Spleen (tissue), 11 donors: ENCODE results near the gene TMEM141. TPM values are rescaled to one million over a fixed set of nuclear protein-coding genes. Genes with fewer than 3 reads are reported as not detected.

Source experiments
- DNase-seq: peaks from one replicate; pipeline ENCODE4 v3.0.0-alpha.2; 2020
- H3K27ac ChIP-seq, 8 donors: fragments of 200-600 bp; sonication (generic) in 7 of 8; 1 replicate in 4 of 8; 2 replicates in 4 of 8; pipeline versions ENCODE4 v1.5.0 to v1.8.0; 2016 to 2021; ENCODE audit warnings: inconsistent platforms in 4 of 8, mild to moderate bottlenecking in 4 of 8, moderate library complexity in 1 of 8
- H3K27me3 ChIP-seq, 7 donors: fragments of 200-600 bp; sonication (generic) in 6 of 7; replicated peaks in 1 of 7; 1 replicate in 4 of 7; 2 replicates in 3 of 7; pipeline versions ENCODE4 v1.5.0 to v1.8.0; 2016 to 2021; ENCODE audit warnings: inconsistent platforms in 3 of 7, mild to moderate bottlenecking in 1 of 7
- H3K36me3 ChIP-seq, 6 donors: fragments of 200-600 bp; sonication (generic) in 5 of 6; 1 replicate in 4 of 6; 2 replicates in 2 of 6; pipeline versions ENCODE4 v1.5.0 to v1.8.0; 2016 to 2021; ENCODE audit warnings: inconsistent platforms in 2 of 6
- H3K4me1 ChIP-seq, 6 donors: fragments of 200-600 bp; sonication (generic) in 5 of 6; 1 replicate in 3 of 6; 2 replicates in 3 of 6; pipeline versions ENCODE4 v1.5.0 to v1.8.0; 2016 to 2021; ENCODE audit warnings: inconsistent platforms in 3 of 6
- H3K4me3 ChIP-seq, 8 donors: fragments of 200-600 bp; sonication (generic) in 7 of 8; 1 replicate in 4 of 8; 2 replicates in 4 of 8; pipeline versions ENCODE4 v1.5.0 to v1.8.0; 2016 to 2021; ENCODE audit warnings: inconsistent platforms in 4 of 8, mild to moderate bottlenecking in 4 of 8, moderate library complexity in 2 of 8
- H3K9me3 ChIP-seq, 8 donors: fragments of 200-600 bp; sonication (generic) in 7 of 8; 1 replicate in 4 of 8; 2 replicates in 4 of 8; pipeline versions ENCODE4 v1.5.0 to v1.8.0; 2016 to 2021; ENCODE audit warnings: inconsistent platforms in 4 of 8
- POLR2A ChIP-seq, 3 donors: fragments of 450-650 bp; IDR thresholded peaks; one replicate each; pipeline ENCODE4 v1.5.1; 2017; ENCODE audit warnings: antibody characterized with exemption in 3 of 3, mild to moderate bottlenecking in 1 of 3
- POLR2AphosphoS5 ChIP-seq, 3 donors: sonication (generic); formaldehyde crosslinking; IDR thresholded peaks; one replicate each; pipeline ENCODE4 v1.5.1; 2017; ENCODE audit warnings: antibody characterized with exemption in 3 of 3
- WGBS, 5 donors: extraction: QIAGEN DNeasy Blood & Tissue Kit in 3 of 5; methylation state at CpG; one replicate each; pipeline versions ENCODE4 v1.1.5 to v1.1.7; 2013 to 2018; 5-methylcytosine and 5-hydroxymethylcytosine counted together
- intact Hi-C: fragments of 100-400 bp; cut with DNase I; formaldehyde crosslinking; loops from one replicate; pipeline ENCODE4 v1.15.0; 2023; ENCODE audit warnings: low total_unique reads
- polyA plus RNA-seq, 3 donors: library from polyadenylated mRNA; stranded (reverse); fragments of 200-250 nt; gene quantifications; one replicate each; pipeline ENCODE4 v1.2.1, GENCODE V29; 2013
- total RNA-seq, 7 donors: library from RNA; depleted of rRNA in 3 of 7; stranded (reverse); fragments of >200 nt in 3 of 7; fragmentation: NEBNext Ultra II Directional in 4 of 7; extraction: Animal tissue kit (Norgen Biotek cat#: 25700) in 4 of 7; gene quantifications; one replicate each; pipeline versions ENCODE4 v1.1.0 to v1.2.1, GENCODE V29; 2016 to 2021
- TF ChIP-seq, protein P1 (sequence below), 11 experiments: fragments of 200-600 bp in 7 of 11; fragments of 450-650 bp in 4 of 11; sonication (generic) in 4 of 11; IDR thresholded peaks in 8 of 11; conservative IDR thresholded peaks in 3 of 11; 1 replicate in 7 of 11; 2 replicates in 4 of 11; pipeline versions ENCODE4 v1.4.0 to v1.8.0; 2016 to 2021; ENCODE audit warnings: antibody characterized with exemption in 11 of 11, inconsistent platforms in 4 of 11, mild to moderate bottlenecking in 1 of 11
- donor health status: healthy with polysubstance abuse.
- donor health status: DM: no; HTN: no; CAD: no; lungs with moderate emphysema.
- donor health status: DM: no; HTN: no; CAD: no.
- donor health status: Bipolar disorder and iron deficiency.
- donor health status: healthy.
- donor health status: DM: no; HTN: no; CAD: no.
- donor health status: DM: yes; HTN: yes; CAD: no.

Gene TMEM141
- total and polyA plus RNA-seq, 10 donors: 32.1 to 92.8 (median 45.7) TPM

DNA sequence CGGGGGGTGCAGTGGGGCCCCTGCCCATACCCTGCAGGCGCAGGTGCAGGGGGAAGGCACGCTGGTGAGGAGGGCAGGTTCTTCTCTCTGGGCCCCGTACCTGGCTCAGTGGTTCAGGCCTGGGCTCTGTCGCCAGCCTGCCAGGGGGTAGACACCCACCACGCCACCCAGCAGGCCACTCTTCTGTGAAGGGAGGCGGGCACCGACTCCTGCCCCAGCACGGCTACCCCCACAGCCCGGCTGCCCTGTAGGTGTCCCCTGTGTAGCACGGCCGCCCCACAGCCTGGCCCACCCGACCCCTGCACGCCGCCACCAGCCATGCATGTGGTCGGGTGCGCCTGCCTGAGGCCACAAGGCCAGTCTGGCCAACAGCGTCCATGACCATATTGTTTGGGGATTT, 44.5 kb upstream of the TMEM141 start:
- 87 to 94% (median 91%) methylated on average over 3 to 18 of the region's 18 CpGs for WGBS, 5 donors
- Histone ChIP-seq H3K4me1 (peaks cover 16 to 73% (median 36%) of the 10 kb centered on the region in 6 donors), H3K4me3 (no peak overlapping the region), H3K27me3 (peaks cover 0 to 35% (median 16%) of the 10 kb centered on the region in 7 donors), H3K9me3 (peaks cover 0 to 10% (median 7%) of the 10 kb centered on the region in 8 donors), H3K27ac (no peak overlapping the region), H3K36me3 (no peaks in the 10 kb centered on the region)
- no peak for DNase-seq
- TF ChIP-seq POLR2AphosphoS5 (IDR thresholded peaks at IDR 0.05) (no peak), POLR2A (IDR thresholded peaks at IDR 0.05) (no peak)
- TF ChIP-seq, protein P1, sequence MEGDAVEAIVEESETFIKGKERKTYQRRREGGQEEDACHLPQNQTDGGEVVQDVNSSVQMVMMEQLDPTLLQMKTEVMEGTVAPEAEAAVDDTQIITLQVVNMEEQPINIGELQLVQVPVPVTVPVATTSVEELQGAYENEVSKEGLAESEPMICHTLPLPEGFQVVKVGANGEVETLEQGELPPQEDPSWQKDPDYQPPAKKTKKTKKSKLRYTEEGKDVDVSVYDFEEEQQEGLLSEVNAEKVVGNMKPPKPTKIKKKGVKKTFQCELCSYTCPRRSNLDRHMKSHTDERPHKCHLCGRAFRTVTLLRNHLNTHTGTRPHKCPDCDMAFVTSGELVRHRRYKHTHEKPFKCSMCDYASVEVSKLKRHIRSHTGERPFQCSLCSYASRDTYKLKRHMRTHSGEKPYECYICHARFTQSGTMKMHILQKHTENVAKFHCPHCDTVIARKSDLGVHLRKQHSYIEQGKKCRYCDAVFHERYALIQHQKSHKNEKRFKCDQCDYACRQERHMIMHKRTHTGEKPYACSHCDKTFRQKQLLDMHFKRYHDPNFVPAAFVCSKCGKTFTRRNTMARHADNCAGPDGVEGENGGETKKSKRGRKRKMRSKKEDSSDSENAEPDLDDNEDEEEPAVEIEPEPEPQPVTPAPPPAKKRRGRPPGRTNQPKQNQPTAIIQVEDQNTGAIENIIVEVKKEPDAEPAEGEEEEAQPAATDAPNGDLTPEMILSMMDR (IDR thresholded peaks at IDR 0.05 in 8 of 11, conservative IDR thresholded peaks at IDR 0.05 in 3 of 11): no peak
- intact Hi-C loops: no loop called here

DNA sequence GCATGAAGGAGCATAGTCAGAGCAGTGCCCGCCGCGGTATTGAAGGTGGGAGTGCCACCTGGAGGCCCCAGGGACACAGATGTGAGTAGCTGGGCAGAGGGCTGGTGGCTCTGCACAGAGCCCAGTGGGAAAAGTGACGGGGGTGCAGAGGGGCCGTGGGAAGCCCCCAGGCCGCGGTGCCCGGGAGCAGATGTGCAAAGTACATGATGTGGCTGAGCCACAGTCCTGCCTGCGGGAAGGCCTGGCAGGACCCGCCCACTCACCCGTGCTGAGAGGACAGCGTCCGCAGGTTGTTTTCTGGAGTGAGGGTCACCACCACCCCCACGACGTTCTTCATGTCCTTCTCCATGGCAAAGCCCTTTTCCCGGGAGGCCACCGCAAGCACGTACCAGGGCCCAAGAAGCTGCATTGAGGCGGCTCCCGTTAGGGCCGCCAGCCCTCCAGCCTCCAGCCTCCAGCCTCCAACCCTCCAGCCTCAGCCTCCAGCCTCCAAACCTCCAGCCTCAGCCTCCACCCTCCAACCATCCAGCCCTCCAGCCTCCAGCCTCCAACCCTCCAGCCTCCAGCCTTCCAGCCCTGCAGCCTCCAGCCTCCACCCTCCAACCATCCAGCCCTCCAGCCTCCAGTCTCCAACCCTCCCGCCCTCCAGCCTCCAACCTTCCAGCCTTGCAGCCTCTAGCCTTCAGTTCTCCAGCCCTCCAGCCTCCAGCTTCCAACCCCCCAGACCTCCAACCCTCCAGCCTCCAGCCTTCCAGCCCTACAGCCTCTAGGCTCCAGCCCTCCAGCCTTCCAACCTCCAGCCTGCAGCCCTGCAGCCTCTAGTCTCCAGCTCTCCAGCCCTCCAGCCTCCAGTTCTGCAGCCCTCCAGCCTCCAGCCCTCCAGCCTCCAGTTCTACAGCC, 43.7 kb upstream of the TMEM141 start:
- 85 to 95% (median 85%) methylated on average over 22 of the region's 22 CpGs for WGBS, 5 donors

DNA sequence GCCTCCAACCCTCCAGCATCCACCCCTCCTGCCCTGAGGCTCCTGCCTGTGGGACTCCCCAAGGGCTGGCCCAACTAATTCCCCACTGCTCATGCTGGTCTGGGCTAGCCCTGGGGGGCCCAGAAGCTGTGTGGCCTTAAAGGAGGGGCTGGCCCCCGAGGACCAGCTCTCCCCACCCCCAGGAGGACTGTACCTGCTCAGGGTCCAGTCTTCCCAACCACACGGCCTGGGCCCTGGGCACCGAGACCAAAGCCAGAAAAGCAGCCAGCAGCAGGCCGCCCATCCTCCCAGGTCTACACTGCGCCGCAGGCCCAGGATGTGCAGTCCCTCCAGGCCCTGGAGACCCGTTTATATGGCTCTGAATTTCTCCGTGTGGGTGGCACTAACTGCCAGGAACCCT, 42.9 kb upstream of the TMEM141 start, which contains the start of gene LCN6:
TSS of gene LCN6 (minus strand) at position 325 of the 400 bp plus-strand sequence. CDS start at position 283, 42 bp downstream.
- peaks cover 0 to 26% (median 23%) of the 10 kb centered on the region in 8 donors for H3K9me3 ChIP-seq
- H3K27me3 ChIP-seq: peaks cover 0 to 19% (median under 1%) of the 10 kb centered on the region in 7 donors
- intact Hi-C loops: no loop called here
- H3K4me3 ChIP-seq: no peak within 1 kb of the TSS
- H3K4me1 ChIP-seq: peaks cover 12 to 57% (median 21%) of the 10 kb centered on the region in 6 donors
- TF ChIP-seq POLR2A (IDR thresholded peaks at IDR 0.05): no peak
- no peak for TF ChIP-seq POLR2AphosphoS5 (IDR thresholded peaks at IDR 0.05)
- TF ChIP-seq, protein P1 (IDR thresholded peaks at IDR 0.05 in 8 of 11, conservative IDR thresholded peaks at IDR 0.05 in 3 of 11): no peak
- peak within 1 kb of the TSS in 6 of 8 donors; percentile 13 to 76 (median 61) for H3K27ac ChIP-seq
- 57 to 74% (median 69%) methylated on average over 8 of the region's 8 CpGs for WGBS, 5 donors
- no peaks in the 10 kb centered on the region for H3K36me3 ChIP-seq
- no peak for DNase-seq

More for the DNA sequence above, 43.7 kb upstream of the TMEM141 start:
- Histone ChIP-seq H3K4me1 (peaks cover 12 to 65% (median 28%) of the 10 kb centered on the region in 6 donors), H3K27me3 (peaks cover 0 to 27% (median 8%) of the 10 kb centered on the region in 7 donors), H3K27ac (no peak overlapping the region), H3K4me3 (no peak overlapping the region), H3K9me3 (peaks cover 0 to 18% (median 15%) of the 10 kb centered on the region in 8 donors), H3K36me3 (no peaks in the 10 kb centered on the region)
- intact Hi-C loops: no loop called here
- TF ChIP-seq POLR2AphosphoS5 (IDR thresholded peaks at IDR 0.05) (no peak), POLR2A (IDR thresholded peaks at IDR 0.05) (no peak)
- no peak for DNase-seq

DNA sequence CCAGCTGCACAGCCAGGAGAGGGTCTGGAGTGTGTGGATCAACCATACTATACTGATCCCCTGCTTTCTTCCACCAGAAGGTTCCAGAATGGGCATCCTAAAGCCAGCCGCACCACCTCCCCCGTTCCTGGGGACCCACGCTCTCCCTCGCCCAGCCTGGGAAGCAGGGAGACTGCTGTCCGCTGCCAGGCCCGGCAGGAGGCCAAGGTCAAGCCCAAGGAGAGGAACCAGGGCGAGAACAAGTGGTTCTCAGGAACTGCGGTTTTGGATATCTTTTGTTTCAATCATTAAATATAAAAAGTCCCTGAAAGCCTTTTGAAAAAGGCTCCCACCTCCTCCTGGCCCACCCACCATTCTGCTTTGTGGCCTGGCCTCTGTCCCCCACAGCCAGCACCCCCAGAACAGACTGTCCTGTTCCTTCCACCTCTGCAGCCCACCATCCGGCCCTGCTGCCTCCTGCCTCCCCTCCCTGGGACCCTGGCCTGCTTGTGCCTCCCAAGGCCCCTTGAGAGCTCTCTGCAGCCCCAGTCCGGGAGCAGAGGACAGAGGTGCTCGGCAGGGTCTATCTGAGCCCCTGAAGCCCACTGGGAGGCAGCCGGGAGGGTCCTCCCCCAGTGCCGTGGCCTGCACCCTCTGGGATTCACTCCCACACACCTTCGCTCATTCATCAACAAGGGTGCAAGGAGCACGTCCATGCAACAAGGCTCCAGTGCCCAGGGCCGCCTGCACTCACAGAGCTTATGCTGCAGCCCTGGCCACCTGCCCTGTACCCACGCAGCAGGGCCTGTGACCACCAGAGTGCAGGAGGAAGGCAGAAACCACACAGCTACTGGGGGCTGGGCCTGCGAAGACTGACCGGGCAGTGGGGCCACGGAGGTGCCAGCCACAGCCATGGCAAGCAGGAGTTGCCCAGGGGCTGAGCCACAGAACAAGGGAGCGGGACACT, 42.2 kb upstream of the TMEM141 start:
- H3K36me3 ChIP-seq: no peaks in the 10 kb centered on the region
- H3K4me3 ChIP-seq: no peak overlapping the region
- peaks cover 12 to 58% (median 20%) of the 10 kb centered on the region in 6 donors for H3K4me1 ChIP-seq
- peak; percentile 75 for DNase-seq
- intact Hi-C loops: no loop called here
- peak overlapping the region in 6 of 8 donors; percentile 13 to 76 (median 61) for H3K27ac ChIP-seq
- H3K27me3 ChIP-seq: peaks cover 0 to 12% (median 0%) of the 10 kb centered on the region in 7 donors
- peaks cover 0 to 33% (median 24%) of the 10 kb centered on the region in 8 donors for H3K9me3 ChIP-seq
- TF ChIP-seq POLR2A (IDR thresholded peaks at IDR 0.05) (no peak), POLR2AphosphoS5 (IDR thresholded peaks at IDR 0.05) (peak in 2 of 3 donors; percentile 56 to 58)
- 44 to 54% (median 51%) methylated on average over 15 to 21 of the region's 21 CpGs for WGBS, 5 donors
